Ishikawa (cell line): ENCODE measurements around the gene LAMC3.

Experiments
- CREB1 ChIP-seq: IDR thresholded peaks from 2 replicates; pipeline ENCODE4 v1.6.1; 2012; ENCODE audit warnings: low read depth
- EGR1 ChIP-seq: IDR thresholded peaks from 2 replicates; pipeline ENCODE4 v1.6.1; 2012
- FOXM1 ChIP-seq: IDR thresholded peaks from 2 replicates; pipeline ENCODE4 v1.6.1; 2012; ENCODE audit warnings: low read depth, borderline replicate concordance
- RAD21 ChIP-seq: IDR thresholded peaks from 2 replicates; pipeline ENCODE4 v1.6.1; 2012; ENCODE audit warnings: low read depth

DNA sequence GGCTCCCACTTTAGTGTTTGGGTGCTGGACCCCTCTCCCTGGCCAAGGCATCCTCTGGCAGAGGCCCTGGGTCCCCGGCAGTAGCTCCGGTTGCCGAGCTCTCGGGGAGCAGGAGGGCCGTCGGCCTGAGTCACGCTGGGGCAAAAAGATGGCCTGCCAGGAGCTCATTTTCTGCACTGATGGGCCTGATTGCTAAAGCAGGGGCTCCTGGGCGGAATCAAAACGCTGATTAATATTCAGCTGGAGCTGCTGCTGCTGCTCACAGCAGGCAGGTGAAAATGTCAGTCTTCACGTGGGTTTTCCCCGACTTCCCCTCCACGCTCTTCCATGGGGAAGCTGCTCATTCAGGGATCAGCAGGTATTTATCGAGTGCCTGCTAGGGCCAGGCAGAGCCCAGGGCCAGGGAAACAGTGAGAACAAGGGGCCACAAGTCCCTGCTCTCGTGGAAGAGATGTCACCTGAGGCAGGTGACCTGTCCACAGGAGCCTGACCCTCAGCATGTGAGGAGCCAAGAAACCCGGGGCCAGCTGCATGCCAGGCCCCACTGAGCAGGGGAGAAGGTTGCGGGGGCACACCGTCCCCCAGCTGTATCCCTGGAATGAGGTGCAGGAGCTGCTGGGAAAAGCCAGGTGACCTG lies 22.1 kb downstream of the LAMC3 start:
- TF ChIP-seq FOXM1 (no peak), EGR1 (no peak), RAD21 (no peak), CREB1 (no peak)
